Renal pelvis (tissue), 4 donors: ENCODE measurements around the gene POP4. TPM values are rescaled to one million over a fixed set of nuclear protein-coding genes. Genes with fewer than 3 reads are reported as not detected.

ENCODE experiments used
- DNase-seq: peaks from one replicate; pipeline ENCODE4 v3.0.0-alpha.2; 2013
- polyA plus RNA-seq, 3 donors: library from polyadenylated mRNA; unstranded; fragments of 120-200 nt; gene quantifications; one replicate each; pipeline ENCODE4 v1.2.1, GENCODE V29; 2013; ENCODE audit not compliant: insufficient read length in 3 of 3

The POP4 gene
- polyA plus RNA-seq, 3 donors: 68.8 to 72.7 (median 70.4) TPM

DNA sequence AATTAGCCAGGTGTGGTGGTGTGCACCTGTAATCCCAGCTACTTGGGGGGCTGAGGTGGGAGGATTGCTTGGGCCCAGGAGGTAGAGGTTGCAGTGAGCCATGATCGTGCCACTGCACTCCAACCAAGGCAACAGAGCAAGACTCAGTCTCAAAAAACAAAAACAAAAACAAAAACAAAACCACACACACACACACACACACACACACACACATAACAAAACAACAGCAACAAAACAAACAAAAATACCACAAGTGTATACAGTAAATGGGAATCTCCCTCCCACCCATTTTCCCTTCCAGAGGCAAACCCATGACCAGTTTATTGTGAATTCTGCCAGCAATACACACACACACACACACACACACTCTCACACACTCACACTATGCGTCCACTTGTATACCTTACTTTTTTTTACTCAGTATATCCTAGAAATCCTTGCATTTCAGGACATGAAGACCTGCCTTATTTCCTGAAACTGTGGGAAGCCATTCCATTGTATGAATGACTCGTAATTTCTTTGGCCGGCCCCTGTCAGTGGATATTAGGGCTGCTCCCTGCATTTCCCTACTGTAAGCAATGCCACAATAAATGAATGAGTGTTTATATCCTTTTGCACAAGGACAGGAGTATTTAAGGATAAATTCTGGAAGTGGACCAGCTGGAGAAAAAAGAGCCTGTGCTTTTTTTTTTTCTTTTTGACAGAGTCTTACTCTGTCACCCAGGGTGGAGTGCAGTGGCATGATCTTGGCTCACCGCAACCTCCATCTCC lies 52.3 kb downstream of the POP4 start:
- DNase-seq: no peak

- DNase-seq: no peak
Measured at GRCh38 chr19:29660835-29661234, 54.8 kb downstream of the POP4 start.

DNA sequence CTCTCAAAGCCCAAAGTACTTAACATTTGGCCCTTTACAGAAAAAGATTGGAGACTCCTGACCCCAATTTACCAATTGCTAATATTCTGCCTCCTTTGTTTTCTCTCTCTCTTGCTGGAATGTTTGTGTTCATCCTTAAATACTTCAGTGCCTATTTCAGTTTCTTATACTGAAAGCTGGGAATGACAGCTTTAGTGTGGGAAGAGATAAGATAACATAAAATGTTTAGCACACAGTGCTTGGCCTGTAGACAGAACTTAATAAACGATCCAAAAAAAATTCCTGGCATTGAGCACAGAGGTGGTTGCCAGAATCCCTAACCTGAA lies 56.2 kb downstream of the POP4 start:
- no peak for DNase-seq

- DNase-seq: no peak
Measured at GRCh38 chr19:29662604-29663404, 56.7 kb downstream of the POP4 start.

GRCh38 chr19:29663861-29664752 lies 58.0 kb downstream of the POP4 start:
- DNase-seq: no peak

DNA sequence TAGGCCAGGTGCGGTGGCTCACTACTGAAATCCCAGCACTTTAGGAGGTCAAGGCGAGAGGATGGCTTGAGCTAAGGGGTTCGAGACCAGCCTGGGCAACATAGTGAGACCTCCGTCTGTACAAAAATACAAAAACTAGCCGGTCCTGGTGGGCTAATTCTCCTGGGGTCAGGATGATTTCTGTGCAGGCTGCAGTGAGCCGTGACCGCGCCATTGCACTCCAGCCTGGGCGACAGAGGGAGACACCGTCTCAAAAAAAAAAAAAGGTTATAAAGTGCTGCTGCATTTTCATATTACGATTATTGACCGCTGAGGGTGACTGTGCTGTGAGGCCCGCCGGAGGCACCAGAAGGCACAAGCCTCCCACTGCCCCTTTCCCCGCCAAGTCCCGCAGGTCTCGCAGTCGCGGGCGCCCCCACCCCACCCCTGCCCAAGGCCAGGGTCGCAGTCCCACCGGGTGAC lies 58.7 kb downstream of the POP4 start:
- no peak for DNase-seq

DNA sequence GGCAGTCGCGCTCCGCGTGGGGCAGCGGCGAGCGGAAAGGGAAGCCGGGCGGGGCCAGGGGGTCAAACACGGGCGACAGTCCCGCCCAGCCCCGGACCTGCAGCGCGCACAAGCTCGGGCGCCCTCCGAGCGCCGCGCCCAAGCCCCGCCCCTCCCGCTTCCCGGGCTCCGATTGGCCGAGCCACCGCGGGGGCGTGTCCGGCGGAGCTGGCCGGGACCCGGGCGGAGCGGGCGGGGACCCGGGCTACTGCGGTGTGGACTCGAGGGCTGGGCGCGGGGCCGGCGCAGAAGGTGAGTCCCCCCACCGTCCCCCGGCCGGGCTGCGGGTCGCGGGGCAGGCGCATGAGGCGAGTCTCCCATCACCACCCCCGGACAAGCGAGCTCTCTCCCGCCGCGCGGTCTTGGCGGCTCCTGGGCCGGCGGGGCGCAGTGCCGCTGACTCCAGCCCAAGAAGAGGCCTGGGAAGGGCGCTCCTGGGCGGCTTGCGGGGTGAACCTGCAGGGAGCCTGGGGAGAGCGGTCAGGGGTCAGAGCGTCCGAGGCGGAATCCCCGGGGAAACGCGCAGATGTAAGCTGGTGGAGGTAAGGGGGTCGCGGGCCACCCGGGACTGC lies 59.2 kb downstream of the POP4 start, which contains the start of gene PLEKHF1:
PLEKHF1 (plus strand) TSS at position 247 of the 611 bp plus-strand sequence. CDS start 8,379 bp downstream, outside the sequence.
- peak; percentile 83 for DNase-seq

- DNase-seq: no peak
Measured at GRCh38 chr19:29665826-29666577, 59.9 kb downstream of the POP4 start.

Other genes starting within 250 kb of the POP4 start
- 1 to 10 TPM in 1 of 3 donors, under 1 TPM in 1, not detected in 1; 0.68 to 1.1 TPM for gene VSTM2B, start 80.3 kb upstream of the POP4 start, polyA plus RNA-seq
- 1 to 10 TPM; 1.4 to 2.2 (median 2.1) TPM for gene PLEKHF1, start 59.2 kb downstream of the POP4 start, polyA plus RNA-seq
- gene C19orf12, start 109.0 kb downstream of the POP4 start, polyA plus RNA-seq: 10 to 100 TPM; 22.4 to 33.5 (median 27.6) TPM
- gene CCNE1, start 205.7 kb downstream of the POP4 start, polyA plus RNA-seq: 1 to 10 TPM; 8.8 to 9.9 (median 9.7) TPM